ENCODE data around the gene MITF. TPM values are rescaled to one million over a fixed set of nuclear protein-coding genes. Genes with fewer than 3 reads are reported as not detected.
"Not testable (repeated sequence)": the region's sequence is repeated elsewhere in the genome, so short reads cannot be mapped to it uniquely, and the experiment has no call there.

MITF gene
- total and polyA plus RNA-seq, 3 experiments from 2014 or later, result 0.38 to 0.81 TPM; not detected in 1

GRCh38 chr3:69791919-69792399 lies 52.7 kb downstream of the MITF start:
- H3K4me3 Mint-ChIP-seq, result no peak overlapping the region
- POLR2A ChIA-PET, result no interaction called here
- Histone ChIP-seq H3K4me1 (ENCODE audit: insufficient read depth, low read length) (no peaks in the 10 kb centered on the region), H3K36me3 (ENCODE audit: insufficient read depth, low read length) (no peaks in the 10 kb centered on the region), H3K27me3 (ENCODE audit: insufficient read depth, low read length, poor library complexity, severe bottlenecking) (no peaks in the 10 kb centered on the region), H3K27ac (ENCODE audit: low read depth, low read length) (peak overlapping the region; percentile 20), H3K9me3 (ENCODE audit: low read length) (no peaks in the 10 kb centered on the region), H3K4me3 (ENCODE audit: low read length) (no peak overlapping the region)
- no peak for DNase-seq
- no peak overlapping the region for H3K27ac Mint-ChIP-seq
- no peaks in the 10 kb centered on the region for H3K4me1 Mint-ChIP-seq
- no peaks in the 10 kb centered on the region for H3K27me3 Mint-ChIP-seq
- H3K36me3 Mint-ChIP-seq, result no peaks in the 10 kb centered on the region
- H3K9me3 Mint-ChIP-seq, result peaks cover 0 to 5% (median 0%) of the 10 kb centered on the region in 5 donors
- CTCF ChIA-PET, result no interaction called here

GRCh38 chr3:69796126-69796525 lies 56.9 kb downstream of the MITF start:
- H3K9me3 ChIP-seq (ENCODE audit: low read length); H3K4me1 Mint-ChIP-seq; H3K36me3 ChIP-seq (ENCODE audit: insufficient read depth, low read length); H3K4me1 ChIP-seq (ENCODE audit: insufficient read depth, low read length); H3K27me3 Mint-ChIP-seq; H3K27ac ChIP-seq (ENCODE audit: low read depth, low read length); H3K4me3 Mint-ChIP-seq; DNase-seq; H3K36me3 Mint-ChIP-seq; CTCF ChIA-PET; H3K4me3 ChIP-seq (ENCODE audit: low read length); H3K27me3 ChIP-seq (ENCODE audit: insufficient read depth, low read length, poor library complexity, severe bottlenecking); POLR2A ChIA-PET; H3K9me3 Mint-ChIP-seq: not testable (repeated sequence)
- H3K27ac Mint-ChIP-seq, result peak overlapping the region in 1 of 8 donors; percentile 22

DNA sequence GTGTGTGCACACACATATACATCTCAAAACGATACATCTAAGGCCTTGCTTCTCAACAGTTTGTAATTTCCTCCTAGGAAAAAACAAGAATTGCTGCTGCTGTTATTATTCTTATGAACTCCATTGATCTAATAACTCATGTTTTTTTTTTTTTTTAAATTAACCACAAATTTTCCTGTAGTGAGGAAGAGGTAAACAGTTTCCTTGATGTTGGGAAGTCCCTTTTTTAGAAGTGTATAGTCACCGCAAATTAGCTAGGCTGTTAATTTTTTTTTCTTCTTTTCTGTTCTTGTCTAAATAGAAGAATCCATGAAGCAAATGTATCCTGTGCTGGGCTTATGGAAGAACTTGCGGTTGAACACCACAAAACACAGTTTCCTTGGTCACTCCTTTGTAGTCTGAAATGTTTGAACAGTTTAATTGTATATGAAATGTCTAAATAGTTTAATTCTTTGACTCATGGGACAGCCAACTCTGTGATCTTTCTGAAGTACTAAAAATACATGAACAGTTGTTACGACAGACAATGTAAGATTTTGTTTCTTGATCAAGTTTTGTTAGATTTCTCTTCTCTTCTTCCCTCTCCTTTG lies 64.5 kb downstream of the MITF start:
- H3K4me1 Mint-ChIP-seq, result no peaks in the 10 kb centered on the region
- H3K27ac ChIP-seq (ENCODE audit: low read depth, low read length), result no peak overlapping the region
- H3K27me3 Mint-ChIP-seq, result peaks cover 0 to 2% of the 10 kb centered on the region in 2 donors
- H3K27me3 ChIP-seq (ENCODE audit: insufficient read depth, low read length, poor library complexity, severe bottlenecking), result no peaks in the 10 kb centered on the region
- no peaks in the 10 kb centered on the region for H3K4me1 ChIP-seq (ENCODE audit: insufficient read depth, low read length)
- POLR2A ChIA-PET, result no interaction called here
- no peak overlapping the region for H3K4me3 Mint-ChIP-seq
- H3K4me3 ChIP-seq (ENCODE audit: low read length), result no peak overlapping the region
- H3K36me3 Mint-ChIP-seq, result no peaks in the 10 kb centered on the region
- CTCF ChIA-PET, result no interaction called here
- no peaks in the 10 kb centered on the region for H3K36me3 ChIP-seq (ENCODE audit: insufficient read depth, low read length)
- peaks cover 0 to 1% (median 0%) of the 10 kb centered on the region in 5 donors for H3K9me3 Mint-ChIP-seq
- no peaks in the 10 kb centered on the region for H3K9me3 ChIP-seq (ENCODE audit: low read length)
- no peak for DNase-seq
- no peak overlapping the region for H3K27ac Mint-ChIP-seq

- POLR2A ChIA-PET, result no interaction called here
- Histone ChIP-seq H3K27me3 (ENCODE audit: insufficient read depth, low read length, poor library complexity, severe bottlenecking) (no peaks in the 10 kb centered on the region), H3K4me1 (ENCODE audit: insufficient read depth, low read length) (no peaks in the 10 kb centered on the region), H3K9me3 (ENCODE audit: low read length) (no peaks in the 10 kb centered on the region), H3K27ac (ENCODE audit: low read depth, low read length) (no peak overlapping the region), H3K36me3 (ENCODE audit: insufficient read depth, low read length) (no peaks in the 10 kb centered on the region), H3K4me3 (ENCODE audit: low read length) (no peak overlapping the region)
- peaks cover 0 to 1% of the 10 kb centered on the region in 2 donors for H3K27me3 Mint-ChIP-seq
- no peaks in the 10 kb centered on the region for H3K4me1 Mint-ChIP-seq
- no peak for DNase-seq
- no peak overlapping the region for H3K4me3 Mint-ChIP-seq
- CTCF ChIA-PET, result no interaction called here
- H3K9me3 Mint-ChIP-seq, result peaks cover 0 to 1% (median 0%) of the 10 kb centered on the region in 5 donors
- no peak overlapping the region for H3K27ac Mint-ChIP-seq
- H3K36me3 Mint-ChIP-seq, result no peaks in the 10 kb centered on the region
Observed at GRCh38 chr3:69805491-69805890, 66.2 kb downstream of the MITF start.

GRCh38 chr3:69806735-69807438 lies 67.6 kb downstream of the MITF start:
- Histone ChIP-seq H3K27me3 (ENCODE audit: insufficient read depth, low read length, poor library complexity, severe bottlenecking) (no peaks in the 10 kb centered on the region), H3K4me1 (ENCODE audit: insufficient read depth, low read length) (no peaks in the 10 kb centered on the region), H3K4me3 (ENCODE audit: low read length) (no peak overlapping the region), H3K36me3 (ENCODE audit: insufficient read depth, low read length) (no peaks in the 10 kb centered on the region), H3K27ac (ENCODE audit: low read depth, low read length) (no peak overlapping the region), H3K9me3 (ENCODE audit: low read length) (no peaks in the 10 kb centered on the region)
- Mint-ChIP-seq H3K27me3 (peaks cover 0 to 1% of the 10 kb centered on the region in 2 donors), H3K4me3 (no peak overlapping the region), H3K27ac (no peak overlapping the region), H3K36me3 (no peaks in the 10 kb centered on the region), H3K4me1 (no peaks in the 10 kb centered on the region), H3K9me3 (peaks cover 0 to 1% (median 0%) of the 10 kb centered on the region in 5 donors)
- DNase-seq, result no peak
- POLR2A ChIA-PET, result no interaction called here
- CTCF ChIA-PET, result no interaction called here

- Mint-ChIP-seq H3K36me3 (no peaks in the 10 kb centered on the region), H3K9me3 (no peaks in the 10 kb centered on the region), H3K4me3 (no peak overlapping the region), H3K27me3 (peaks cover 0 to 1% of the 10 kb centered on the region in 2 donors), H3K27ac (no peak overlapping the region), H3K4me1 (no peaks in the 10 kb centered on the region)
- no peak overlapping the region for H3K27ac ChIP-seq (ENCODE audit: low read depth, low read length)
- H3K27me3 ChIP-seq (ENCODE audit: insufficient read depth, low read length, poor library complexity, severe bottlenecking), result no peaks in the 10 kb centered on the region
- ChIA-PET POLR2A (no interaction called here), CTCF (no interaction called here)
- DNase-seq, result no peak
- H3K36me3 ChIP-seq (ENCODE audit: insufficient read depth, low read length), result no peaks in the 10 kb centered on the region
- no peaks in the 10 kb centered on the region for H3K4me1 ChIP-seq (ENCODE audit: insufficient read depth, low read length)
- H3K9me3 ChIP-seq (ENCODE audit: low read length), result no peaks in the 10 kb centered on the region
- H3K4me3 ChIP-seq (ENCODE audit: low read length), result no peak overlapping the region
Observed at GRCh38 chr3:69807674-69808073, 68.4 kb downstream of the MITF start.

DNA sequence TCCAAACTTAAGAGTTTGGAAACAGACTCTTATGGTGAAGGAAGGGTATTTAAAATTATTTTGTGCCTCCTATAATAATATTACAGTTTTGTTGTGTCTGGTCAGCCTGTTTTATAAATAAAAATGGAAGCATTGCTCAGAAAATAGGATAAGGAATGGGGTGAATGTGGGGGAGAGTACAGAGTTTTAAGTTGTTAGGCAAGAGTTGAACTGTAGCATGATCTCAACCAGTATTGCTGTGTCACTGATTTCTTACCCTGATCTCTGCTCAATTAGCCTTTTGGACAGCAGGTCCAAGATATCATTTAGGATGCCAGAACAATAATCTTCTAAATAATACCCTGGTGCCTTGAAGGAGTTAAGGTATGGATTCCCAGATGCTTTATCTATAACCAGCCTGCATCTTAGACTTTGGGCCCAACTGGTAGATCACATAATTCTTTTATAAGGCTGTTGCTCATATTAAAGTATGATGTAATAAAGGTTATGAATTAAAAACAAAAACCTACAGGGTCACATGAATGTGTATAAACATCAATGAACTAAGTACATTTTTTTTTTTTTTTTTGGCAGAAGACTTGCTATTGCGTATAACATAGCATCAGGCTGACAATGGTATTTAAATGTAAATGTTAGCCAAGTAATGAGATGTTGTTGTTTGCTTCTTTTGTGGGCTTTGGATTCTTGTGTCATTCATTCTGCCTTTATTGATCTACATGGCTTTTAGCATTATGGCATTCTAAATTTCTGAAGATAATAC lies 70.0 kb downstream of the MITF start:
- no peaks in the 10 kb centered on the region for H3K9me3 ChIP-seq (ENCODE audit: low read length)
- no peaks in the 10 kb centered on the region for H3K36me3 Mint-ChIP-seq
- CTCF ChIA-PET, result no interaction called here
- POLR2A ChIA-PET, result no interaction called here
- H3K27ac Mint-ChIP-seq, result no peak overlapping the region
- H3K27me3 ChIP-seq (ENCODE audit: insufficient read depth, low read length, poor library complexity, severe bottlenecking), result no peaks in the 10 kb centered on the region
- peaks cover 0 to 1% of the 10 kb centered on the region in 2 donors for H3K27me3 Mint-ChIP-seq
- no peaks in the 10 kb centered on the region for H3K4me1 Mint-ChIP-seq
- no peak for DNase-seq
- no peaks in the 10 kb centered on the region for H3K36me3 ChIP-seq (ENCODE audit: insufficient read depth, low read length)
- no peak overlapping the region for H3K27ac ChIP-seq (ENCODE audit: low read depth, low read length)
- no peak overlapping the region for H3K4me3 Mint-ChIP-seq
- H3K4me1 ChIP-seq (ENCODE audit: insufficient read depth, low read length), result no peaks in the 10 kb centered on the region
- no peak overlapping the region for H3K4me3 ChIP-seq (ENCODE audit: low read length)
- no peaks in the 10 kb centered on the region for H3K9me3 Mint-ChIP-seq
